ENCODE measurements around the gene ZC3H18. TPM values are rescaled to one million over a fixed set of nuclear protein-coding genes. Genes with fewer than 3 reads are reported as not detected.

ZC3H18 gene
- total and polyA plus RNA-seq, 8 donors: 15.5 to 312 (median 19.0) TPM

DNA sequence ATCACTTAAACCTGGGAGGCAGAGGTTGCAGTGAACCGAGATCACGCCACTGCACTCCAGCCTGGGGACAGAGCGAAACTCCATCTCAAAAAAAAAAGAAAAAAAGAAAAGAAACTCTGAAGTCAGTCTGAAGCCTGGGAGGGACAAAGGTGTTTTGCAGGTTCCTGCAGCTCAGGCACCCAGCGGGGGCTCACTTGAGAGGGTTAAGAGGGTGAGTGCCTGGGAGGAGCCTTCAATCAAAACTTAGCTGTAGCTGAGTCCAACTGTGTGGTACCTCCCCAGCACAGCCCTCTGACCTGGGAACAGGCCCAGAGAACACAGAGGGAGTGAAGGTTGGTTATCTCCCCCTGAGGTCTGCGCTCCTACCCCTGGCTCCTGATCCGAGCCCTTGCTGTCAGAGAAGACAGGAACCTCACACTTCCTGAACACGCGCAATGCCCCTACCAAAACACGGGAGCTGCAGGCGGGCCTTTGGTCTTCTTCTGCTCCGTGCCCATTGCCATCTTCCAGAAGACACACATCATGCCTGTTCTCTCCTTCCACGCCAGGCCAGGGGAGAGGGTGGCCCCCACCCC lies 20.4 kb upstream of the ZC3H18 start:
- H3K4me1 ChIP-seq: peaks cover 0 to 11% (median 6%) of the 10 kb centered on the region in 4 donors
- WGBS, 5 donors: 54 to 70% (median 65%) methylated on average over 11 to 12 of the region's 12 CpGs
- H3K27me3 ChIP-seq: peaks cover 0 to 44% (median 7%) of the 10 kb centered on the region in 3 donors
- no peaks in the 10 kb centered on the region for H3K36me3 ChIP-seq
- no peak overlapping the region for H3K4me3 ChIP-seq
- H3K9me3 ChIP-seq: no peaks in the 10 kb centered on the region
- H3K27ac ChIP-seq: no peak overlapping the region
- no peak for DNase-seq
- TF ChIP-seq POLR2A (IDR thresholded peaks at IDR 0.05) (no peak), POLR2AphosphoS5 (IDR thresholded peaks at IDR 0.05) (no peak), EP300 (IDR thresholded peaks at IDR 0.05) (no peak)
- TF ChIP-seq, protein P1, sequence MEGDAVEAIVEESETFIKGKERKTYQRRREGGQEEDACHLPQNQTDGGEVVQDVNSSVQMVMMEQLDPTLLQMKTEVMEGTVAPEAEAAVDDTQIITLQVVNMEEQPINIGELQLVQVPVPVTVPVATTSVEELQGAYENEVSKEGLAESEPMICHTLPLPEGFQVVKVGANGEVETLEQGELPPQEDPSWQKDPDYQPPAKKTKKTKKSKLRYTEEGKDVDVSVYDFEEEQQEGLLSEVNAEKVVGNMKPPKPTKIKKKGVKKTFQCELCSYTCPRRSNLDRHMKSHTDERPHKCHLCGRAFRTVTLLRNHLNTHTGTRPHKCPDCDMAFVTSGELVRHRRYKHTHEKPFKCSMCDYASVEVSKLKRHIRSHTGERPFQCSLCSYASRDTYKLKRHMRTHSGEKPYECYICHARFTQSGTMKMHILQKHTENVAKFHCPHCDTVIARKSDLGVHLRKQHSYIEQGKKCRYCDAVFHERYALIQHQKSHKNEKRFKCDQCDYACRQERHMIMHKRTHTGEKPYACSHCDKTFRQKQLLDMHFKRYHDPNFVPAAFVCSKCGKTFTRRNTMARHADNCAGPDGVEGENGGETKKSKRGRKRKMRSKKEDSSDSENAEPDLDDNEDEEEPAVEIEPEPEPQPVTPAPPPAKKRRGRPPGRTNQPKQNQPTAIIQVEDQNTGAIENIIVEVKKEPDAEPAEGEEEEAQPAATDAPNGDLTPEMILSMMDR (IDR thresholded peaks at IDR 0.05): no peak
- intact Hi-C loops (cut with DNase I; ENCODE audit: low total_unique reads): no loop called here

- intact Hi-C loops (cut with DNase I; ENCODE audit: low total_unique reads): no loop called here
- H3K27ac ChIP-seq: no peak overlapping the region
- H3K36me3 ChIP-seq: no peaks in the 10 kb centered on the region
- WGBS, 5 donors: 40 to 64% (median 52%) methylated on average over 11 to 16 of the region's 16 CpGs
- no peak for TF ChIP-seq POLR2AphosphoS5 (IDR thresholded peaks at IDR 0.05)
- peak in 1 of 2 donors; percentile 59 for DNase-seq
- H3K4me1 ChIP-seq: peaks cover 0 to 11% (median 6%) of the 10 kb centered on the region in 4 donors
- no peaks in the 10 kb centered on the region for H3K9me3 ChIP-seq
- H3K27me3 ChIP-seq: peaks cover 0 to 48% (median 7%) of the 10 kb centered on the region in 3 donors
- no peak overlapping the region for H3K4me3 ChIP-seq
Measured at GRCh38 chr16:88550246-88550661, 19.9 kb upstream of the ZC3H18 start.

GRCh38 chr16:88552166-88552565 lies 18.0 kb upstream of the ZC3H18 start:
- Histone ChIP-seq H3K4me3 (no peak overlapping the region), H3K27ac (no peak overlapping the region), H3K9me3 (no peaks in the 10 kb centered on the region), H3K27me3 (peaks cover 0 to 53% (median 7%) of the 10 kb centered on the region in 3 donors), H3K36me3 (no peaks in the 10 kb centered on the region), H3K4me1 (peaks cover 0 to 11% (median 6%) of the 10 kb centered on the region in 4 donors)
- intact Hi-C loops (cut with DNase I; ENCODE audit: low total_unique reads): no loop called here
- WGBS, 5 donors: 84 to 91% (median 90%) methylated on average over 10 of the region's 10 CpGs
- TF ChIP-seq EP300 (IDR thresholded peaks at IDR 0.05) (no peak), POLR2A (IDR thresholded peaks at IDR 0.05) (no peak), POLR2AphosphoS5 (IDR thresholded peaks at IDR 0.05) (no peak)
- TF ChIP-seq, protein P1 (IDR thresholded peaks at IDR 0.05): no peak
- no peak for DNase-seq

- TF ChIP-seq, protein P1 (IDR thresholded peaks at IDR 0.05): no peak
- TF ChIP-seq POLR2AphosphoS5 (IDR thresholded peaks at IDR 0.05): no peak
- no peak for TF ChIP-seq EP300 (IDR thresholded peaks at IDR 0.05)
- TF ChIP-seq POLR2A (IDR thresholded peaks at IDR 0.05): no peak
- Histone ChIP-seq H3K4me3 (no peak overlapping the region), H3K9me3 (no peaks in the 10 kb centered on the region), H3K27ac (no peak overlapping the region), H3K36me3 (no peaks in the 10 kb centered on the region), H3K27me3 (peaks cover 0 to 56% (median 6%) of the 10 kb centered on the region in 3 donors), H3K4me1 (peaks cover 0 to 11% (median 6%) of the 10 kb centered on the region in 4 donors)
- DNase-seq: no peak
- intact Hi-C loops (cut with DNase I; ENCODE audit: low total_unique reads): no loop called here
- 66 to 85% (median 73%) methylated on average over 10 to 13 of the region's 13 CpGs for WGBS, 5 donors
Measured at GRCh38 chr16:88552815-88553214, 17.4 kb upstream of the ZC3H18 start.

DNA sequence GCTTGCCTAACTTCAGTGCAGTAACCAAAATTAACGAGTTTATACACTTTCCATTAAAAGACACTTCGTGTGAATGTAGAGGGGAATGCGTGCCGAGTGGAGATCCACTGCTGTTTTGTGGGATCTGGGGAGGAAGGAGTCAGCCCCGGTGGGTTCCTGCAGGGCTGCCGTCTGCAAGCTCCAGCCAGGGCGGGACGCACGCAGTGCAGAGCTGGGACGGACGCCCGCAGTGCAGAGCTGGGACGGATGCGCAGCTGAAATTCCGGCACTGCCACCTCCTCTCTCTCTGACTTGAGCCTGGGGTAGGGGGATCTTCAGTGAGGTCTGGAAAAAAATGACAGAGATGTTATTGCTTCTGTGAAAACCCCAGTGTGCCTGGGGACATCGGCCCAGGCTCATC lies 16.5 kb upstream of the ZC3H18 start:
- H3K27me3 ChIP-seq: peaks cover 0 to 56% (median 0%) of the 10 kb centered on the region in 3 donors
- intact Hi-C loops (cut with DNase I; ENCODE audit: low total_unique reads): no loop called here
- no peaks in the 10 kb centered on the region for H3K9me3 ChIP-seq
- DNase-seq: no peak
- TF ChIP-seq, protein P1 (IDR thresholded peaks at IDR 0.05): no peak
- no peak for TF ChIP-seq POLR2AphosphoS5 (IDR thresholded peaks at IDR 0.05)
- TF ChIP-seq POLR2A (IDR thresholded peaks at IDR 0.05): no peak
- no peak for TF ChIP-seq EP300 (IDR thresholded peaks at IDR 0.05)
- peaks cover 1 to 13% (median 7%) of the 10 kb centered on the region in 4 donors for H3K4me1 ChIP-seq
- H3K27ac ChIP-seq: no peak overlapping the region
- H3K4me3 ChIP-seq: no peak overlapping the region
- no peaks in the 10 kb centered on the region for H3K36me3 ChIP-seq
- 70 to 83% (median 78%) methylated on average over 10 to 16 of the region's 16 CpGs for WGBS, 5 donors

All from stomach (tissue), 9 donors.